Activated naive CD8-positive, alpha-beta T cell treated with anti-CD3 and anti-CD28 coated beads, Interleukin-2, amount 10 ng/mL, durations not matched to agents 7 days and 5 days (primary cell): ENCODE measurements around the gene TMEM120B. TPM values are rescaled to one million over a fixed set of nuclear protein-coding genes. Genes with fewer than 3 reads are reported as not detected.
"Not testable (repeated sequence)": the region's sequence is repeated elsewhere in the genome, so short reads cannot be mapped to it uniquely, and the experiment has no call there.

Experiments
- ATAC-seq: fragments of 150-1000 bp; cut with Tn5 transposase; one replicate; pipeline ENCODE4 v1.10.0; 2021; ENCODE audit warnings: low read depth, moderate library complexity
- POLR2A ChIA-PET: fragments of 350-600 bp; sonication (Branson Sonifier 250); formaldehyde crosslinking; loops from one replicate; lab custom pipeline; 2021; ENCODE audit warnings: antibody characterized with exemption; lab: Charles Lee
- DNase-seq: peaks from one replicate; pipeline ENCODE4 v3.0.0; 2021
- H3K27ac Mint-ChIP-seq: one replicate; pipeline ENCODE4 v1.8.0; 2022; ENCODE audit warnings: mild to moderate bottlenecking, mixed read lengths
- H3K27me3 Mint-ChIP-seq: one replicate; pipeline ENCODE4 v1.8.0; 2022; ENCODE audit warnings: mild to moderate bottlenecking, moderate library complexity, mixed read lengths
- H3K36me3 Mint-ChIP-seq: one replicate; pipeline ENCODE4 v1.8.0; 2021; ENCODE audit warnings: mild to moderate bottlenecking, mixed read lengths
- H3K4me1 Mint-ChIP-seq: one replicate; pipeline ENCODE4 v1.8.0; 2021; ENCODE audit warnings: mixed read lengths
- H3K4me3 Mint-ChIP-seq: one replicate; pipeline ENCODE4 v1.8.0; 2022; ENCODE audit warnings: mild to moderate bottlenecking, moderate library complexity, mixed read lengths
- H3K9me3 Mint-ChIP-seq: one replicate; pipeline ENCODE4 v1.8.0; 2021; ENCODE audit warnings: mixed read lengths
- total RNA-seq, 2 experiments: library from RNA; stranded (reverse); gene quantifications; one replicate each; pipeline ENCODE4 v1.2.3, GENCODE V29; 2021

The TMEM120B gene
- total RNA-seq, 2 experiments from 2014 or later: 9.8 to 9.9 TPM

- H3K9me3 Mint-ChIP-seq, DNase-seq, H3K4me3 Mint-ChIP-seq, POLR2A ChIA-PET, ATAC-seq, H3K36me3 Mint-ChIP-seq, H3K4me1 Mint-ChIP-seq, H3K27ac Mint-ChIP-seq, H3K27me3 Mint-ChIP-seq: not testable (repeated sequence)
Observed at GRCh38 chr12:121692744-121693143, 19.8 kb upstream of the TMEM120B start.

DNA sequence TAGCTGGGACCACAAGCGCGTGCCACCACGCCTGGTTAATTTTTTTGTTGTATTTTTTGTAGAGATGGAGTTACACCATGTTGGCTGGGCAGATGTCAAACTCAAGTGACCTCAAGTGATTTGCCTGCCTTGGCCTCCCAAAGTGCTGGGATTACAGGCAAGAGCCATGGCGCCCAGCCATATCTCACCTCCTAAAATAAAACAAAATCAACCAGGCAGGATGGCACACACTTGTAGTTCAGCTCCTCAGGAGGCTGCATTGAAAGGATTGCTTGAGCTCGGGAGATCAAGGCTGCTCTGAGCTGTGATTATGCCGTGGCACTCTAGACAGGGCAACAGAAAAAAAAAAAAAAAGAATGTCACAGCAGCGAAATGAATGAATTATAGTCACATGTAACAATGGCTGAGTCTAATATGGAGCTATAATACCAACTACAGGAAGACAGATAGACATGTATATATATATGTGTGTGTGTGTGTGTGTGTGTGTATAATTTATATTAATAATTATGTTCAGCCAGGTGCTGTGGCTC, 19.3 kb upstream of the TMEM120B start:
- no peak for DNase-seq
- no peak for ATAC-seq
- H3K36me3 Mint-ChIP-seq: no peaks in the 10 kb centered on the region
- H3K27ac Mint-ChIP-seq: no peak overlapping the region
- H3K4me1 Mint-ChIP-seq: no peaks in the 10 kb centered on the region
- POLR2A ChIA-PET: interaction anchor here (0.6 to 0.8 kb wide), 2 partner anchors 19 to 114 kb away, joined by 3 read pairs; partner anchors contain the start of gene TMEM120B
- H3K27me3 Mint-ChIP-seq: no peaks in the 10 kb centered on the region
- no peak overlapping the region for H3K4me3 Mint-ChIP-seq
- H3K9me3 Mint-ChIP-seq: no peaks in the 10 kb centered on the region

- Mint-ChIP-seq H3K4me1 (no peaks in the 10 kb centered on the region), H3K9me3 (no peaks in the 10 kb centered on the region), H3K4me3 (no peak overlapping the region), H3K36me3 (no peaks in the 10 kb centered on the region), H3K27me3 (peaks cover 3% of the 10 kb centered on the region), H3K27ac (peak overlapping the region; percentile 25)
- POLR2A ChIA-PET: interaction anchor here (1.3 kb wide), 1 partner anchor 96 kb away, joined by 5 read pairs; the partner anchor contains the start of gene RHOF
- no peak for ATAC-seq
- DNase-seq: no peak
Observed at GRCh38 chr12:121697093-121697698, 15.4 kb upstream of the TMEM120B start.

- DNase-seq, POLR2A ChIA-PET, ATAC-seq, H3K4me1 Mint-ChIP-seq, H3K36me3 Mint-ChIP-seq, H3K9me3 Mint-ChIP-seq, H3K4me3 Mint-ChIP-seq, H3K27ac Mint-ChIP-seq, H3K27me3 Mint-ChIP-seq: not testable (repeated sequence)
Observed at GRCh38 chr12:121697861-121698260, 14.7 kb upstream of the TMEM120B start.

GRCh38 chr12:121701667-121702277, 10.8 kb upstream of the TMEM120B start:
- H3K27ac Mint-ChIP-seq: no peak overlapping the region
- POLR2A ChIA-PET: interaction anchor here (0.5 to 1.0 kb wide), 3 partner anchors 10 to 83 kb away, joined by 3 read pairs; no protein-coding TSS in a partner anchor
- H3K9me3 Mint-ChIP-seq: peaks cover 1% of the 10 kb centered on the region
- no peaks in the 10 kb centered on the region for H3K36me3 Mint-ChIP-seq
- DNase-seq (no peak), ATAC-seq (no peak)
- peaks cover 21% of the 10 kb centered on the region for H3K27me3 Mint-ChIP-seq
- no peak overlapping the region for H3K4me3 Mint-ChIP-seq
- H3K4me1 Mint-ChIP-seq: no peaks in the 10 kb centered on the region

- peaks cover 1% of the 10 kb centered on the region for H3K9me3 Mint-ChIP-seq
- H3K36me3 Mint-ChIP-seq: no peaks in the 10 kb centered on the region
- POLR2A ChIA-PET: interaction anchor here (1.0 kb wide), 1 partner anchor 9 kb away, joined by 3 read pairs; no protein-coding TSS in a partner anchor
- ATAC-seq (no peak), DNase-seq (no peak)
- peaks cover 21% of the 10 kb centered on the region for H3K27me3 Mint-ChIP-seq
- no peaks in the 10 kb centered on the region for H3K4me1 Mint-ChIP-seq
- no peak overlapping the region for H3K4me3 Mint-ChIP-seq
- H3K27ac Mint-ChIP-seq: no peak overlapping the region
Observed at GRCh38 chr12:121702944-121703343, 9.6 kb upstream of the TMEM120B start.

GRCh38 chr12:121705514-121705913, 7.0 kb upstream of the TMEM120B start:
- no peak overlapping the region for H3K4me3 Mint-ChIP-seq
- POLR2A ChIA-PET: no interaction called here
- H3K9me3 Mint-ChIP-seq: peaks cover 1% of the 10 kb centered on the region
- no peak overlapping the region for H3K27ac Mint-ChIP-seq
- no peaks in the 10 kb centered on the region for H3K36me3 Mint-ChIP-seq
- DNase-seq (no peak), ATAC-seq (no peak)
- H3K4me1 Mint-ChIP-seq: peaks cover 5% of the 10 kb centered on the region
- H3K27me3 Mint-ChIP-seq: peaks cover 23% of the 10 kb centered on the region

DNA sequence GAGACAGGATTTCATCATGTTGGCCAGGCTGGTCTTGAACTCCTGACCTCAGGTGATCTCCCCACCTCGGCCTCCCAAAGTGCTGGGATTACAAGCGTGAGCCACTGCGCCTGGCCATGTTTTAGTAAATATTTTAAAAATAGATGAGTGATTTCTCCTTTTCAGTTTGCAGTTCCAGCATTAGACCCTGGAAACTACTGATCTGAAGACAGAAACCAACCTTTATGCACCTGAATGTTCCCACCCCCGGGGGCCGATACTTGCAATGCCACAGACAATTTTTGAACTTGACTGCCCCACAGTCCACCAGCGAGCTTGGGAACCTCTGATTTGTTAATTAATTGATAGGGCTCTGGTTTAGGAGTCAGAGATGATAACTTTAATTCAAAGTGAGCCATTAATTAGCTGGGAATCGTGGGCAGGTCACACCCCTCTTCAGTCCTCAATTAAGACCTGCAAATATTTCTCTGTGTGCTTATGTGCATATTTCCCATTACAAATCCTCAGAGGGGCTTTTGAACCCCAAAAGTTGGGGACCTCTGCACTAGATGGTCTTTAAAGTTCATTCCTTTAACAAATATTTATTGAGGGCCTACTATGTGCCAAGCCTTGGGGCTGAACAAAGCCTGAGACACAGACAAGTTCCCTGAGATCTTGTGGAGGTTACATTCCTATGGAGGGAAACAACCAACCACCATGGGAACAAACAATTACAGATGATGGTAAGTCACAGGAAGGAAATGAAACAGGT, 4.1 kb upstream of the TMEM120B start:
- no peak for ATAC-seq
- peaks cover 16% of the 10 kb centered on the region for H3K4me1 Mint-ChIP-seq
- DNase-seq: no peak
- no peak overlapping the region for H3K27ac Mint-ChIP-seq
- H3K27me3 Mint-ChIP-seq: peaks cover 19% of the 10 kb centered on the region
- POLR2A ChIA-PET: no interaction called here
- H3K9me3 Mint-ChIP-seq: peaks cover 1% of the 10 kb centered on the region
- H3K36me3 Mint-ChIP-seq: no peaks in the 10 kb centered on the region
- no peak overlapping the region for H3K4me3 Mint-ChIP-seq

DNA sequence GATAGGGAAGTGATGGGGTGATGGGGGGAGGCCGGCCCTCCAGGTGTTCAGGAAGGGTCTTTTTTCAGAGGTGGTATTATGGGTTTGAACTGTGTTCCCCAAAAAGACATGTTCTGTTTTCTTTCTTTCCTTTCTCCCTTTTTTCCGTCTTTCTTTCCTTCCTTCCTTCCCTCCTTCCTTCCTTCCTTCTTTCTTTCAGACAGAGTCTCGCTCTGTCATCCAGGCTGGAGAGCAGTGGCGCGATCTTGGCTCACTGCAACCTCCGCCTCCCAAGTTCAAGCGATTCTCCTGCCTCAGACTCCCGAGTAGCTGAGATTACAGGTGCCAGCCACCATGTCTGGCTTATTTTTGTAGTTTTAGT, 3.5 kb upstream of the TMEM120B start:
- DNase-seq, H3K4me3 Mint-ChIP-seq, H3K36me3 Mint-ChIP-seq, H3K27ac Mint-ChIP-seq, ATAC-seq, H3K9me3 Mint-ChIP-seq, POLR2A ChIA-PET: not testable (repeated sequence)
- Mint-ChIP-seq H3K27me3 (peaks cover 19% of the 10 kb centered on the region), H3K4me1 (peaks cover 21% of the 10 kb centered on the region)

DNA sequence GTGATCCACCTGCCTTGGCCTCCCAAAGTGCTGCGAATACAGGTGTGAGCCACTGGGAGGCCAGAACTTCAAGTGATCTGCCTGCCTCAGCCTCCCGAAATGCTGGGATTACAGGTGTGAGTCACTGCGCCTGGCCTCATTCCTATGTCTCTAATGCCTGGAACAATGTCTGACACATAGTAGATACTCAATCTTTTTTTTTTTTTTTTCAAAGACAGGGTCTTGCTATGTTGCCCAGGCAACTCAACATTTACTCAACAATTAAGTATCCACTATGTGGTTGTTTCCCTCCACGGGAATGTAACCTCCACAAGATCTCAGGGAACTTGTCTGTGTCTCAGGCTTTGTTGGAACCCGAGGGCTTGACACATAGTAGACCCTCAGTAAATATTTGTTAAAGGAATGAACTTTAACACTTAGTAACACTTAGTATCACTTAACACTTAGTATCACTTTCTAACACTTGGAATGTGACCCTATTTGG, 3.0 kb upstream of the TMEM120B start:
- Mint-ChIP-seq H3K4me1 (peaks cover 21% of the 10 kb centered on the region), H3K27ac (no peak overlapping the region), H3K9me3 (peaks cover 1% of the 10 kb centered on the region), H3K4me3 (no peak overlapping the region), H3K27me3 (peaks cover 15% of the 10 kb centered on the region), H3K36me3 (no peaks in the 10 kb centered on the region)
- POLR2A ChIA-PET: interaction anchor here (0.8 kb wide), 1 partner anchor 47 kb away, joined by 3 read pairs; no protein-coding TSS in a partner anchor
- DNase-seq (no peak), ATAC-seq (no peak)

DNA sequence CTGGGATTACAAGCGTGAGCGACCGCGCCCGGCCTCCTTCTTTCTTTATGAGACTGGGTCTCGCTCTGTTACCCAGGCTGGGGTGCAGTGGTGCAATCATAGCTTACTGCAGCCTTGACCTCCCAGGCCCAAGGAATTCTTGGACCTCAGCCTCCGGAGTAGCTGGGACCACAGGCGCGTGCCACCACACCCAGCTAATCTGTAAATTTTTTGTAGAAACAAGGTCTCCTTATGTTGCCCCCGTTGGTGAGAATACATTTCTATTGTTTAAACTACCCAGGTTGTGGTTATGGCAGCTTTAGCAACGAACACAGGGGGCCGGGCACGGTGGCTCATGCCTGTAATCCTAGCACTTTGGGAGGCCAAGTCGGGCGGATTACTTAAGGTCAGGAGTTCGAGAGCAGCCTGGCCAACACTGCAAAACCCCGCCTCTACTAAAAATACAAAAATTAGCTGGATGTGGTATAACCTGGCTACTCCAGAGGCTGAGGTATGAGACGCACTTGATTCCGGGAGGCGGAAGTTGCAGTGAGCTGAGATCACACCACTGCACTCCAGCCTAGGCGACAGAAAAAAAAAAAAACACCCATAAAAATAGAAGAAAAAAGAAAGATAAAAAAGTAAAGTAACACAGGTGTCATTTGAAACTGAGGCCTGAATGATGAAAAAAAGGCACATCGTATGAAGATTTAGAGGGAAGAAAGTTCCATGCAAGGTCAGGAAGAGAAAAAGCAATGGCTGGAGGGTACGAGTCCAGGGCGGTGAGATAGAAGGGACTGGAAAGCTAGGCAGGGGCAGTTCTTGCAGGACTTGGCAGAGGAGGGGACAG, 977 bp upstream of the TMEM120B start:
- ATAC-seq (peak; percentile 59), DNase-seq (peak; percentile 48)
- Mint-ChIP-seq H3K9me3 (no peaks in the 10 kb centered on the region), H3K27ac (peak overlapping the region; percentile 97), H3K27me3 (peaks cover 2% of the 10 kb centered on the region), H3K36me3 (peaks cover 8% of the 10 kb centered on the region), H3K4me1 (peaks cover 27% of the 10 kb centered on the region), H3K4me3 (peak overlapping the region; percentile 89)
- POLR2A ChIA-PET: interaction anchor here (0.6 to 3.5 kb wide), 22 partner anchors 9 to 1654 kb away, joined by 3 to 21 read pairs (median 4); partner anchors contain the start of gene RHOF

DNA sequence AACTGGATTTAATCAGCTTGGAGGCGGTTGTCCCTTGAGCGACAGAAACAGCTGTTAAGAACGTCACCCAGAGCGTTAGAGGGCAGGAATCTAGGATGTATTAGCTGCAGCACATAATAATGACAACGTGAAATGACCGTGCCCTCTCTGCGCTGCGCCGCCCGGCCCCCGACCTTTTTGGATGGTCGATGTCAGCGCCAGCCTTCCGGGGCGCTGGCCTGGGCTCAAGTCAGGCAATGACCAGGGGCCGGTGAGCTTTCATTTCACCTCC, 427 bp upstream of the TMEM120B start:
- no peak for DNase-seq
- Mint-ChIP-seq H3K9me3 (no peaks in the 10 kb centered on the region), H3K4me1 (peaks cover 27% of the 10 kb centered on the region), H3K4me3 (peak overlapping the region; percentile 89), H3K27me3 (peaks cover 2% of the 10 kb centered on the region), H3K36me3 (peaks cover 8% of the 10 kb centered on the region), H3K27ac (peak overlapping the region; percentile 97)
- POLR2A ChIA-PET: interaction anchor here (0.7 to 3.5 kb wide), 19 partner anchors 10 to 474 kb away, joined by 3 to 21 read pairs (median 4); partner anchors contain the start of genes RHOF and SETD1B
- ATAC-seq: peak; percentile 53
